DMS53 treated with DMSO at 0.1 percent for 48 hours (cell line): ENCODE results near the gene BCL2.
A peak's percentile ranks its signal among the peaks of the same experiment; 100 is the strongest.

Source experiments
- DNase-seq: peaks from one replicate; lab custom pipeline; 2025; ENCODE audit not compliant: unreplicated experiment; lab: John Stamatoyannopoulos, UW

The BCL2 gene

GRCh38 chr18:63186520-63187222, 132.9 kb downstream of the BCL2 start:
- DNase-seq = peak; percentile 71

GRCh38 chr18:63185984-63186383, 133.6 kb downstream of the BCL2 start:
- no peak for DNase-seq

- DNase-seq = no peak
Measured at GRCh38 chr18:63183952-63184770, 135.4 kb downstream of the BCL2 start.

- no peak for DNase-seq
Measured at GRCh38 chr18:63183378-63183777, 136.2 kb downstream of the BCL2 start.

- no peak for DNase-seq
Measured at GRCh38 chr18:63182861-63183260, 136.7 kb downstream of the BCL2 start.

- DNase-seq = no peak
Measured at GRCh38 chr18:63182310-63182772, 137.2 kb downstream of the BCL2 start.

GRCh38 chr18:63181706-63182309, 137.8 kb downstream of the BCL2 start:
- DNase-seq = no peak

GRCh38 chr18:63180971-63181376, 138.6 kb downstream of the BCL2 start:
- DNase-seq = no peak

- DNase-seq = no peak
Measured at GRCh38 chr18:63180321-63180720, 139.2 kb downstream of the BCL2 start.

GRCh38 chr18:63179422-63179821, 140.1 kb downstream of the BCL2 start:
- no peak for DNase-seq

- no peak for DNase-seq
Measured at GRCh38 chr18:63178971-63179370, 140.6 kb downstream of the BCL2 start.

- no peak for DNase-seq
Measured at GRCh38 chr18:63177919-63178821, 141.4 kb downstream of the BCL2 start.

GRCh38 chr18:63177259-63177658, 142.3 kb downstream of the BCL2 start:
- DNase-seq = no peak

GRCh38 chr18:63175264-63175663, 144.3 kb downstream of the BCL2 start:
- no peak for DNase-seq

GRCh38 chr18:63173983-63174382, 145.6 kb downstream of the BCL2 start:
- DNase-seq = no peak

- no peak for DNase-seq
Measured at GRCh38 chr18:63169853-63170252, 149.7 kb downstream of the BCL2 start.

- DNase-seq = no peak
Measured at GRCh38 chr18:63168287-63168686, 151.3 kb downstream of the BCL2 start.

GRCh38 chr18:63166142-63166541, 153.4 kb downstream of the BCL2 start:
- DNase-seq = no peak

- DNase-seq = no peak
Measured at GRCh38 chr18:63164396-63164795, 155.2 kb downstream of the BCL2 start.

- no peak for DNase-seq
Measured at GRCh38 chr18:63162271-63163014, 157.1 kb downstream of the BCL2 start.
